GM12878 (cell line): ENCODE measurements around the gene SPAG6. TPM values are rescaled to one million over a fixed set of nuclear protein-coding genes. Genes with fewer than 3 reads are reported as not detected.

ENCODE experiments used
- ATAC-seq: fragments of 200-7000 bp; cut with Tn5 transposase; 3 replicates; pipeline ENCODE4 v1.9.1; 2020; ENCODE audit warnings: mild to moderate bottlenecking, moderate library complexity
- BruUV-seq: library from RNA; stranded (reverse); fragments of 400-500 nt; replicated peaks from 2 replicates; lab custom pipeline; 2021; lab: Mats Ljungman, UMichigan
- CTCF ChIA-PET: fragments of 300-600 bp; sonication (Branson Sonifier 250); formaldehyde crosslinking; extraction: SDS; loops from one replicate; lab custom pipeline; 2021; ENCODE audit warnings: inconsistent platforms; lab: Yijun Ruan, JAX
- POLR2A ChIA-PET: fragments of 350-600 bp; formaldehyde crosslinking; extraction: SDS; loops from one replicate; lab custom pipeline; 2021; ENCODE audit warnings: inconsistent platforms; lab: Charles Lee
- RAD21 ChIA-PET: fragments of 300-600 bp; sonication (Branson Sonifier 250); formaldehyde crosslinking; loops from one replicate; lab custom pipeline; 2023; ENCODE audit warnings: antibody characterized with exemption; ENCODE audit not compliant: unreplicated experiment; lab: Charles Lee
- SMC1A ChIA-PET: fragments of 300-600 bp; sonication (Branson Sonifier 250); formaldehyde crosslinking; loops from one replicate; lab custom pipeline; 2023; ENCODE audit not compliant: unreplicated experiment, uncharacterized antibody; lab: Charles Lee
- DNase-seq: peaks from one replicate; pipeline ENCODE4 v3.0.0-alpha.2; 2011; ENCODE audit warnings: low read depth, low spot score
- FAIRE-seq: peaks from 3 replicates; lab custom pipeline; 2011; peaks lifted over from hg19 to GRCh38; lab: Jason Lieb, UNC
- H2AFZ ChIP-seq: 2 replicates; pipeline ENCODE4 v1.6.0; 2011; ENCODE audit warnings: low read depth, low read length, control low read depth; ENCODE audit not compliant: control insufficient read depth
- H3K27ac ChIP-seq: 2 replicates; pipeline ENCODE4 v1.5.1; 2011; ENCODE audit warnings: control low read depth; ENCODE audit not compliant: control insufficient read depth, insufficient read depth
- H3K27me3 ChIP-seq, 2 experiments: replicated peaks in 1 of 2; 2 replicates each; pipeline versions ENCODE4 v1.6.0 to v1.6.1; 2011; ENCODE audit warnings: low read length in 1 of 2; ENCODE audit not compliant: control insufficient read depth in 2 of 2, insufficient read depth in 2 of 2
- H3K36me3 ChIP-seq, 2 experiments: 2 replicates each; pipeline ENCODE4 v1.5.1; 2011; ENCODE audit warnings: low read length in 1 of 2; ENCODE audit not compliant: control insufficient read depth in 2 of 2, insufficient read depth in 2 of 2
- H3K4me1 ChIP-seq: 2 replicates; pipeline ENCODE4 v1.6.1; 2011; ENCODE audit warnings: mild to moderate bottlenecking, low read length, moderate library complexity, mixed read lengths; ENCODE audit not compliant: control insufficient read depth, insufficient read depth
- H3K4me2 ChIP-seq: 2 replicates; pipeline ENCODE4 v1.6.0; 2011; ENCODE audit warnings: control low read depth; ENCODE audit not compliant: control insufficient read depth, insufficient read depth
- H3K4me3 ChIP-seq: fragments of 200-600 bp; sonication (generic); 2 replicates; pipeline ENCODE4 v1.5.1; 2016
- H3K79me2 ChIP-seq: 2 replicates; pipeline ENCODE4 v1.6.0; 2011; ENCODE audit warnings: low read length; ENCODE audit not compliant: control insufficient read depth, insufficient read depth
- H3K9ac ChIP-seq: 2 replicates; pipeline ENCODE4 v1.8.0; 2011; ENCODE audit warnings: low read length, control low read depth, mixed read lengths; ENCODE audit not compliant: control insufficient read depth, insufficient read depth
- H3K9me3 ChIP-seq: replicated peaks from 3 replicates; pipeline ENCODE4 v1.5.1; 2011; ENCODE audit warnings: mild to moderate bottlenecking, low read length; ENCODE audit not compliant: control insufficient read depth, insufficient read depth
- H4K20me1 ChIP-seq: 2 replicates; pipeline ENCODE4 v1.6.0; 2011; ENCODE audit not compliant: control insufficient read depth, insufficient read depth
- DPF2 ChIP-seq: fragments of 450-650 bp; IDR thresholded peaks from 2 replicates; pipeline ENCODE4 v1.6.1; 2017; ENCODE audit warnings: mild to moderate bottlenecking
- NFYA ChIP-seq: IDR thresholded peaks from 2 replicates; pipeline ENCODE4 v1.6.1; 2011; ENCODE audit warnings: low read depth, mild to moderate bottlenecking, low read length, improper control_type of control experiment, borderline replicate concordance
- NR2C2 ChIP-seq: IDR thresholded peaks from 2 replicates; pipeline ENCODE4 v1.6.1; 2011; ENCODE audit warnings: borderline replicate concordance, low read depth; ENCODE audit not compliant: control insufficient read depth, insufficient read length
- POU2F2 ChIP-seq: IDR thresholded peaks from 3 replicates; pipeline ENCODE4 v1.6.1; 2011; ENCODE audit warnings: low read depth, mild to moderate bottlenecking, low read length, borderline replicate concordance
- SRF ChIP-seq, 2 experiments: IDR thresholded peaks; 2 replicates each; pipeline ENCODE4 v1.6.1; 2011; ENCODE audit warnings: low read depth in 2 of 2, low read length in 2 of 2, mild to moderate bottlenecking in 1 of 2, moderate library complexity in 1 of 2
- SUZ12 ChIP-seq: fragments of 200-600 bp; sonication (generic); IDR thresholded peaks from one replicate; pipeline ENCODE4 v1.6.1; 2018; ENCODE audit warnings: antibody characterized with exemption, mild to moderate bottlenecking; ENCODE audit not compliant: unreplicated experiment
- TCF3 ChIP-seq: IDR thresholded peaks from 2 replicates; pipeline ENCODE4 v1.6.1; 2012; ENCODE audit warnings: low read depth, mild to moderate bottlenecking, low read length, borderline replicate concordance; ENCODE audit not compliant: insufficient read depth
- YY1 ChIP-seq: IDR thresholded peaks from 2 replicates; pipeline ENCODE4 v1.6.1; 2011; ENCODE audit warnings: low read depth, mild to moderate bottlenecking, low read length
- WGBS: methylation state at CpG from one replicate; pipeline ENCODE4 v1.1.6; 2016; ENCODE audit warnings: low lambda C conversion rate; ENCODE audit not compliant: insufficient replicate concordance, insufficient coverage; ENCODE audit errors: missing lambda C conversion rate; 5-methylcytosine and 5-hydroxymethylcytosine counted together
- in situ Hi-C: fragments of 300-500 bp; cut with MboI; formaldehyde crosslinking; loops from 9 replicates; pipeline ENCODE4 v1.14.3; 2018; ENCODE audit warnings: mixed read lengths
- intact Hi-C: fragments of 100-400 bp; cut with micrococcal nuclease; formaldehyde crosslinking; loops from one replicate; pipeline ENCODE4 v1.14.2; 2022; ENCODE audit not compliant: unreplicated experiment
- polyA plus RNA-seq, 11 experiments: library from polyadenylated mRNA; depleted of rRNA in 4 of 11; unstranded in 6 of 11; stranded (reverse) in 5 of 11; fragments of >200 nt; fragmentation: Nextera tagmentation in 4 of 11; fragmentation: Illumina TruSeq in 1 of 11; extraction: Ambion mirVana in 4 of 11; extraction: Trizol in 1 of 11; gene quantifications; 1 replicate in 1 of 11; 2 replicates in 10 of 11; pipeline versions ENCODE4 v1.2.1 to v1.2.3, GENCODE V29; 2011 to 2016; ENCODE audit warnings: inconsistent platforms in 2 of 11, missing spikeins in 2 of 11, low read depth in 1 of 11
- total RNA-seq, 4 experiments: library from RNA; depleted of rRNA in 3 of 4; stranded (reverse); fragments of >200 nt in 3 of 4; fragmentation: Illumina TruSeq in 1 of 4; extraction: Trizol in 1 of 4; gene quantifications; 2 replicates each; pipeline versions ENCODE4 v1.2.1 to v1.2.3, GENCODE V29; 2013 to 2021
- TF ChIP-seq, protein P1 (sequence below): fragments of 450-650 bp; formaldehyde crosslinking; IDR thresholded peaks from 2 replicates; pipeline ENCODE4 v1.4.0; 2022; ENCODE audit warnings: mild to moderate bottlenecking, moderate library complexity
- TF ChIP-seq, protein P2 (sequence below): IDR thresholded peaks from 2 replicates; pipeline ENCODE4 v1.6.1; 2012; ENCODE audit warnings: low read depth, low read length, improper control_type of control experiment

Gene SPAG6
- total and polyA plus RNA-seq, 10 of the 15 experiments (the other 5 are each of a cell fraction or from before 2014, with no cell fraction given): 0.13 to 0.99 (median 0.40) TPM; not detected in 1

DNA sequence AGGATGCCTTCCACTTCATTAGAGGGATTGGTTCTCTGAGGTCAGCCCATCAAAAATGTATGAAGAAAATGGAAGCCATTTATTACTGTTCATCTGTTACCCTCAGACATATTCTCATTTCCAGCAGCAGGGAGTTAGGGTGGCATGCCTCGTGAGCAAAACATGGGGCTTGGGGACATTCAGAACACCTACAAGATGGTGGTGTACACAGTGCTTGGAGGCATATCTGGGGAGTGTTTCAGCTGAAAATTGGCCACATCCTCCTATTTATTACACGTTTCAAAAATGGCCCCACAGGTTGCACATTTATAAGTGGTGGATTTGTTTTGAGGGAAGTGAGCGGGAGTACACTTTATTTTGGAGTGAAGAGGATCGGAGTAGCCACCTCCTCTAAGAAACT, 93.4 kb downstream of the SPAG6 start:
- no TSS peak for BruUV-seq

DNA sequence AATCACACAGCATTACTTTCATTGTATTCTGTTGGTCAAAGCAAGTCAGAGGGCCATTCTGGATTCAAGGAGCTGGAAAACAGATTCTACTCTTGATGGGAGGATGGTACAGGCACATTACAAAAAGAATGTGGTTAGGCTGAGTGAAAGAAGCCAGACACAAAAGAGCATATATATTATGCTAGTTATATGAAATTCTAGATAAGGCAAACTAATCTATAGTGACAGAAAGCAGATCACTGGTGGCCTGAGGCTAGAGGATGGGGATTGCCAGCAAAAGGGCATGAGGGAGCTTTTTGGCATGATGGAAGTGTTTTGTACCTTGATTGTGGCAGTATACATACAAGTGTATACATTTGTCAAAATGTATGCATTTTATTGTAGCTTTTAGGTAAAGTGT, 96.8 kb downstream of the SPAG6 start:
- intact Hi-C loops (no loop called here), in situ Hi-C loops (no loop called here)
- SMC1A ChIA-PET: interaction anchor here (1.0 kb wide), 1 partner anchor 9 kb away, joined by 3 read pairs; no protein-coding TSS in a partner anchor
- TF ChIP-seq, protein P1, sequence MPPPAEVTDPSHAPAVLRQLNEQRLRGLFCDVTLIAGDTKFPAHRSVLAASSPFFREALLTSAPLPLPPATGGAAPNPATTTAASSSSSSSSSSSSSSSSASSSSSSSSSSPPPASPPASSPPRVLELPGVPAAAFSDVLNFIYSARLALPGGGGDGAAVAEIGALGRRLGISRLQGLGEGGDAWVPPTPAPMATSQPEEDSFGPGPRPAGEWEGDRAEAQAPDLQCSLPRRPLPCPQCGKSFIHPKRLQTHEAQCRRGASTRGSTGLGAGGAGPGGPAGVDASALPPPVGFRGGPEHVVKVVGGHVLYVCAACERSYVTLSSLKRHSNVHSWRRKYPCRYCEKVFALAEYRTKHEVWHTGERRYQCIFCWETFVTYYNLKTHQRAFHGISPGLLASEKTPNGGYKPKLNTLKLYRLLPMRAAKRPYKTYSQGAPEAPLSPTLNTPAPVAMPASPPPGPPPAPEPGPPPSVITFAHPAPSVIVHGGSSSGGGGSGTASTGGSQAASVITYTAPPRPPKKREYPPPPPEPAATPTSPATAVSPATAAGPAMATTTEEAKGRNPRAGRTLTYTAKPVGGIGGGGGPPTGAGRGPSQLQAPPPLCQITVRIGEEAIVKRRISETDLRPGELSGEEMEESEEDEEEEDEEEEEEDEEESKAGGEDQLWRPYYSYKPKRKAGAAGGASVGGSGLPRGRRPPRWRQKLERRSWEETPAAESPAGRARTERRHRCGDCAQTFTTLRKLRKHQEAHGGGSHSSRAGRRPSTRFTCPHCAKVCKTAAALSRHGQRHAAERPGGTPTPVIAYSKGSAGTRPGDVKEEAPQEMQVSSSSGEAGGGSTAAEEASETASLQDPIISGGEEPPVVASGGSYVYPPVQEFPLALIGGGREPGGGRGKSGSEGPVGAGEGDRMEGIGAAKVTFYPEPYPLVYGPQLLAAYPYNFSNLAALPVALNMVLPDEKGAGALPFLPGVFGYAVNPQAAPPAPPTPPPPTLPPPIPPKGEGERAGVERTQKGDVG (CRISPR knock-in tag): no peak
- TF ChIP-seq TCF3 (no peak), POU2F2 (no peak), DPF2 (no peak)

More for the DNA sequence above, 93.4 kb downstream of the SPAG6 start:
- Histone ChIP-seq H3K79me2 (peaks cover 2% of the 10 kb centered on the region), H3K9ac (peak overlapping the region; percentile 1; the same call in 1 of the 2 replicates), H3K4me1 (peaks cover 12% of the 10 kb centered on the region), H3K4me3 (0 out of 2 replicates have a peak overlapping the region, but pooled peaks have one; percentile 71), H2AFZ (peak overlapping the region; percentile 19; the same call in 1 of the 2 replicates), H3K27me3 (no peaks in the 10 kb centered on the region; a peak in 1 of 4 replicates), H3K27ac (no peak overlapping the region), H3K9me3 (no peaks in the 10 kb centered on the region), H4K20me1 (no peaks in the 10 kb centered on the region), H3K36me3 (no peaks in the 10 kb centered on the region), H3K4me2 (peak overlapping the region; percentile 77)
- SMC1A ChIA-PET: interaction anchor here (1.0 to 1.4 kb wide), 2 partner anchors 10 to 206 kb away, joined by 3 read pairs; no protein-coding TSS in a partner anchor
- intact Hi-C loops: loop anchor here (5.0 to 10.0 kb wide), 3 partner anchors 184 to 549 kb away; partner anchors contain the start of gene DNAJC1
- FAIRE-seq (no peak), ATAC-seq (no peak), DNase-seq (no peak)
- CTCF ChIA-PET: interaction anchor here (0.7 to 1.5 kb wide), 6 partner anchors 9 to 668 kb away, joined by 3 to 4 read pairs (median 3); no protein-coding TSS in a partner anchor
- TF ChIP-seq SRF (IDR thresholded peaks at IDR 0.05; ENCODE audit: low read depth in 2 of 2, low read length in 2 of 2): no peak
- no peak for TF ChIP-seq NR2C2
- 0 out of 2 replicates have a peak, but pooled peaks have one; percentile 8 for TF ChIP-seq YY1
- TF ChIP-seq, protein P2, sequence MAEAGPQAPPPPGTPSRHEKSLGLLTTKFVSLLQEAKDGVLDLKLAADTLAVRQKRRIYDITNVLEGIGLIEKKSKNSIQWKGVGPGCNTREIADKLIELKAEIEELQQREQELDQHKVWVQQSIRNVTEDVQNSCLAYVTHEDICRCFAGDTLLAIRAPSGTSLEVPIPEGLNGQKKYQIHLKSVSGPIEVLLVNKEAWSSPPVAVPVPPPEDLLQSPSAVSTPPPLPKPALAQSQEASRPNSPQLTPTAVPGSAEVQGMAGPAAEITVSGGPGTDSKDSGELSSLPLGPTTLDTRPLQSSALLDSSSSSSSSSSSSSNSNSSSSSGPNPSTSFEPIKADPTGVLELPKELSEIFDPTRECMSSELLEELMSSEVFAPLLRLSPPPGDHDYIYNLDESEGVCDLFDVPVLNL: no peak
- TF ChIP-seq NFYA: no peak
- no peak for TF ChIP-seq SUZ12
- WGBS: 50% methylated on average over 4 of the region's 4 CpGs
- RAD21 ChIA-PET: interaction anchor here (1.0 to 2.2 kb wide), 2 partner anchors 9 to 122 kb away, joined by 3 to 5 read pairs; partner anchors contain the start of gene COMMD3
- in situ Hi-C loops: loop anchor here (10.0 kb wide), 1 partner anchor 434 kb away; the partner anchor contains the start of gene DNAJC1
- POLR2A ChIA-PET: interaction anchor here (0.6 kb wide), 1 partner anchor 63 kb away, joined by 3 read pairs; no protein-coding TSS in a partner anchor

More for the DNA sequence above, 96.8 kb downstream of the SPAG6 start:
- Histone ChIP-seq H2AFZ (no peak overlapping the region), H3K9ac (no peak overlapping the region), H3K27me3 (no peaks in the 10 kb centered on the region; a peak in 1 of 4 replicates), H3K27ac (no peak overlapping the region), H3K36me3 (no peaks in the 10 kb centered on the region), H3K79me2 (peaks cover 2% of the 10 kb centered on the region), H4K20me1 (no peaks in the 10 kb centered on the region), H3K4me2 (no peak overlapping the region), H3K4me3 (no peak overlapping the region), H3K9me3 (no peaks in the 10 kb centered on the region), H3K4me1 (peaks cover 14% of the 10 kb centered on the region)
- FAIRE-seq: no peak
- BruUV-seq: no TSS peak
- ChIA-PET CTCF (no interaction called here), RAD21 (interaction anchor here (2.2 kb wide), 1 partner anchor 13 kb away, joined by 7 read pairs; no protein-coding TSS in a partner anchor), POLR2A (no interaction called here)
- no peak for DNase-seq
- no peak for ATAC-seq
